Left renal pelvis (tissue), 4 donors: ENCODE data around the gene TOP3B. TPM values are rescaled to one million over a fixed set of nuclear protein-coding genes. Genes with fewer than 3 reads are reported as not detected.

Experiments
- DNase-seq, 4 donors: peaks; one replicate each; pipeline ENCODE4 v3.0.0-alpha.2; 2013; ENCODE audit warnings: low read depth in 4 of 4, low spot score in 3 of 4
- polyA plus RNA-seq, 4 donors: library from polyadenylated mRNA; unstranded; fragments of 120-200 nt; gene quantifications; one replicate each; pipeline ENCODE4 v1.2.1, GENCODE V29; 2013; ENCODE audit not compliant: insufficient read length in 4 of 4

TOP3B gene
- polyA plus RNA-seq, 4 donors = 18.3 to 43.7 (median 23.6) TPM

DNA sequence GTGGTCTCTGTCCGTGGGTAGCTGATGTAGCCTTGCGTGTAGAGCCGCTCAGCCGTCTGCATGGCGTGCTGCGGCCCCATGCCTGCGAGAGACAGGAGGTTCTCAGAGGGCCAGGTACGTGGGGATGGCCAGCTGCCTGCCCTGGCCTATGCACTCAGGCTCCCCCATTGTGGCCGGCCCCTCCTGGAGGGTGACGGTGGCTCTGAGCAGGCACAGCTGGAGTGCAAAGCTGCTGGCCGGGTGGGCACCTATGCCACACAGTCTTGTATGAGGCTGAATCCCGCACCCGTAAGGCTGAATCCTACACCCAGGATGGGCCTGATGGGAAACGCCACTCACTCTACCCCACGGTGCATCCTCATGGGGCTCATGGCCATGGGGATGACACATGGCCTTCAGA is 18.4 kb downstream of the TOP3B start:
- DNase-seq = no peak

GRCh38 chr22:21963790-21964211 is 18.8 kb downstream of the TOP3B start:
- DNase-seq = no peak

DNA sequence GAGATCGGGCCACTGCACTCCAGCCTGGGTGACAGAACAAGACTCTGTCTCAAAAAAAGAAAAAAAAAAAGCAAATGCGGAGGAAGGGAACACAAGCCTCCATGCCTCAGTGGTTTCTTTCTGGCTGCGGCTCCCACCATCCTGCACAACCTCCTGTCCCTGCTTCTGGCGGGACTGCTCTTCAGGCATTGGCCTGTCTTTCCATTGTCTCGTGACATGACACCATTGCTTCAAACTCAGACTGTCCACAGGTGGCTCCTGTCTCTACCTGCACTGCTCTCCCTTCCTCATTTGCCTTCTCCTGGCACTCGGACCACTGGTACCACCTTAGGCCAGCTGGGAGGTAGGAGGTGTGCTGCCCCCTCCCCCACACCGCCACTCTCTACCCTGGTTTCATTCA is 19.3 kb downstream of the TOP3B start:
- DNase-seq = no peak

DNA sequence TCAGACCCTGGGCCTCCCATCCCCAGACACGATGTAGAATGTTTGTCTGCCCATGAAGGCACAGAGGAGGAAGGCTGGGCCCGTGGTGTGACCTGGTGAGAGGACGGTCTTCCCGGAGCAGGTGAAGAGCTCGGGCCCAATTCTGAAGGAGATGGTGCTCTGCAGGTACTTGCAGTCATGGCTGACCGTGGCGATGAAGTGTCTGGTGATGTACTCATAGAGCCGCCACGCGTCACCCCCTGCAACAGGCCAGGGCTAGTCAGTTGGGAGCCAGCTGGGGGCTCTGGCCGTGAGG is 20.0 kb downstream of the TOP3B start:
- DNase-seq = no peak

DNA sequence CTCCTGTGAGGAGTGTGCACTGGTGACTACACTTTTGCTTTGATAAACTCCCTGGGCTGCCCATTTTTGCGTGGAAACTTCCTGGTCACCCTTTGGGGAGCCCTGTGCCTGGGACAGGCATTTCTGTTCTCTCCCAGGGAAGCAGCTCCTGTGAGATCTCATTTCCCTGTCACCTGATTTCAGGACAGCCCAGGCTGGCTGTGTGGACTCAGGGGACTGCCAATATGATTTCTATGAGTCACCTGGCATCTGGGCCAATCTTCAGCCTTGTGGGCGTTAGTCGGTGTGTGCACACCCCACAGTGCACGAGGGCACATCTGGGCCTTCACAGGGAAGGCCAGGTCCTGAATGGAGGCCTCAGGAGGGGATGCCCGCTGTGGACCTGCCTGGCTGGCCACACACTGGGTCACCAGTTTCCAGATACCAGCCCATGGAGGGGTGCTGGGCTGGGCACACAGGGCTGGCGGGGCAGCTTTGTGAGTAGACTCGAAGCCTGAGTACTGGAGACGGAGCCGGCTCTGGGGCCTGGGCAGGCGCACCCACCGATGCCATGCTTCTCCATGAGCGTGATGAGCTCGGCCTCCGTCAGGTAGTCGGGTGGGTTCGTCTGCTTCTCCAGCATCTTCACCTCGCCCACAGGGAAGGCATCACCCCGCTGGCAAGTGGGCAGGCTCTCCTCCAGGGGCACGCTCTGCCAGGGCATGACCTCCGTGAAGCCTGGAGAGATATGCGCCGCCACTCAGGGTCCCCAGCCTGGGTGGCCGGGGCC is 20.5 kb downstream of the TOP3B start:
- DNase-seq = no peak

- DNase-seq = no peak
Observed at GRCh38 chr22:21961127-21961867, 21.3 kb downstream of the TOP3B start.

GRCh38 chr22:21960200-21961126 is 22.1 kb downstream of the TOP3B start:
- no peak for DNase-seq

GRCh38 chr22:21959274-21960074 is 23.1 kb downstream of the TOP3B start:
- no peak for DNase-seq

DNA sequence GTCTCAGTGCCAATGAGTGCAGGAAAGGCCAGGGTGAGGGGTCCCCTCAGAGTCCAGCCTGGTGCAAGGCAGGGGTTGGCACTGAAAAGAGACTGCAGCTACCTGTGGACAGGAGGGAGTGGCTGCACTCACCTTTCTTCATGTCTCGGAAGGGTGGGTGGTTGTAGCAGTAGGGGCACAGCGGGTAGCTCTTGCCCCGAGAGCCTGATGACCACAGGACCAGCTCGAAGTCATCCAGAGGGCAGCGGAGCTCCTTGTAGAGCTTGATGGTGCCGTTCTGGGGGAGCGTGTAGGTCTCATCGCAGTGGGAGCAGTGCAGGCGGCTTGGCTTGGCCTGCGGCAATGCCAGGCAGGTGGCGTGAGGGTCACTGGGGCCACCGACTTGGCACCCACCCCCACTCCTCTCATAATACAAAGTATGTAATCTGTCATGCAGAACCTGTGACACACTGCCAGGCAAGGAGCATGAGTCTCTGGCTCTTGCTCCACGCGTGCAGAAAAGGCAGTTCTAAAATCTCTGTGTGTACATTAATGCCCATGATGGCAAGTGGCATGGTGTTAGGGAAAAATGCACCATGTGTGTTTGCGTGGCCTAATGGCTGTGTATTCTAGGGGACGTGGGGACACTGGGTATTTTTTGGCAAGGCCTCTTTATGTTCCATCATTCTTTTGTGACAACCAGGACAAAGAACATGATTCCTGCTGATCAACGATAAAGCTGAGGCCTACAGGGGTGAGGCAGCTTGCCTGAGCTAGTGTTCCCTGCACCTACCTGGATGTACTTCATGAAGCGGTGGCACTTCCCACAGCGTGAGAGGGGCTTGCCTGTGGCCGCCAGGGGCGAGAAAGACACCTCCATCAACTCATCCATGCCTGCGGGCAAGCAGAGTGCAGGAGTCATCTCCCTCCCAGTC is 24.0 kb downstream of the TOP3B start:
- no peak for DNase-seq

- peak; percentile 51 to 74 (median 62) for DNase-seq
Observed at GRCh38 chr22:21952586-21953571, 29.7 kb downstream of the TOP3B start, which contains the start of gene PPM1F. TSS of gene PPM1F (minus strand) at chr22:21952848. CDS start at chr22:21946048, 6,800 bp downstream.

- no peak for DNase-seq
Observed at GRCh38 chr22:21951931-21952465, 30.6 kb downstream of the TOP3B start.

- no peak for DNase-seq
Observed at GRCh38 chr22:21951062-21951461, 31.5 kb downstream of the TOP3B start.

DNA sequence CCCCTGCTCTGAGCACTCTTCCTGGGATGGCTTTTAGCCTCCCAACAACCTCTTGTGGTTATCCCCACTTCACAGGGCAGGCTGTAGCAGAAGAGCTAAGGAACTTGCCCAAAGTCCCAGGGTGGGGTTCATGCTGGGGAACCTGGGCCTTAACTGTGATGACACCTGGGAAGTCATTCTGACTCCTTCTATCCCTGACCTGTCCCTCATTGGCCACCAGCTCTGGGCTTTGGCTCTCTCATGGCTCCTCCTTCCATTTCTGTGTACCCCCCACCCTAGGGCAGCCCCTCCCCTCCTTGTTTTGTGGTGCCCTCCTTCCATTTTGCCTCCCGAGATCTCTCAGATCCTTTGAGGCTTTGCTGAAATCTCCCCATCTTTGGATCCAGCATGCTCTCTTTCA is 32.6 kb downstream of the TOP3B start:
- DNase-seq = no peak

- DNase-seq = no peak
Observed at GRCh38 chr22:21949569-21949918, 33.0 kb downstream of the TOP3B start.

GRCh38 chr22:21948824-21949568 is 33.6 kb downstream of the TOP3B start:
- DNase-seq = no peak

- DNase-seq = no peak
Observed at GRCh38 chr22:21948390-21948789, 34.2 kb downstream of the TOP3B start.
